Measurements from ENCODE around the gene KCNMA1.

The KCNMA1 gene

GRCh38 chr10:77507291-77507880 lies 130.2 kb downstream of the KCNMA1 start:
- no peak for DNase-seq (ENCODE audit: low spot score)

- no peak for DNase-seq (ENCODE audit: low spot score)
These were observed 130.9 kb downstream of the KCNMA1 start for GRCh38 chr10:77506517-77507200.

GRCh38 chr10:77505431-77506334 lies 131.9 kb downstream of the KCNMA1 start:
- no peak for DNase-seq (ENCODE audit: low spot score)

GRCh38 chr10:77504873-77505257 lies 132.7 kb downstream of the KCNMA1 start:
- DNase-seq (ENCODE audit: low spot score): no peak

GRCh38 chr10:77504196-77504872 lies 133.3 kb downstream of the KCNMA1 start:
- DNase-seq (ENCODE audit: low spot score): no peak

GRCh38 chr10:77501846-77502261 lies 135.8 kb downstream of the KCNMA1 start:
- DNase-seq (ENCODE audit: low spot score): no peak

GRCh38 chr10:77501152-77501845 lies 136.3 kb downstream of the KCNMA1 start:
- DNase-seq (ENCODE audit: low spot score): peak; percentile 73

GRCh38 chr10:77500754-77501151 lies 136.9 kb downstream of the KCNMA1 start:
- DNase-seq (ENCODE audit: low spot score): no peak

- DNase-seq (ENCODE audit: low spot score): no peak
These were observed 138.8 kb downstream of the KCNMA1 start for GRCh38 chr10:77498829-77499228.

GRCh38 chr10:77498210-77498609 lies 139.4 kb downstream of the KCNMA1 start:
- no peak for DNase-seq (ENCODE audit: low spot score)

GRCh38 chr10:77497748-77498147 lies 139.9 kb downstream of the KCNMA1 start:
- DNase-seq (ENCODE audit: low spot score): no peak

GRCh38 chr10:77496941-77497420 lies 140.6 kb downstream of the KCNMA1 start:
- DNase-seq (ENCODE audit: low spot score): no peak

- DNase-seq (ENCODE audit: low spot score): no peak
These were observed 142.7 kb downstream of the KCNMA1 start for GRCh38 chr10:77494756-77495541.

- DNase-seq (ENCODE audit: low spot score): no peak
These were observed 143.3 kb downstream of the KCNMA1 start for GRCh38 chr10:77494327-77494726.

- DNase-seq (ENCODE audit: low spot score): no peak
These were observed 143.8 kb downstream of the KCNMA1 start for GRCh38 chr10:77493851-77494261.

- no peak for DNase-seq (ENCODE audit: low spot score)
These were observed 144.3 kb downstream of the KCNMA1 start for GRCh38 chr10:77493239-77493806.

- DNase-seq (ENCODE audit: low spot score): no peak
These were observed 145.1 kb downstream of the KCNMA1 start for GRCh38 chr10:77492368-77492994.

- no peak for DNase-seq (ENCODE audit: low spot score)
These were observed 146.9 kb downstream of the KCNMA1 start for GRCh38 chr10:77490534-77491314.

GRCh38 chr10:77486517-77486916 lies 151.1 kb downstream of the KCNMA1 start:
- no peak for DNase-seq (ENCODE audit: low spot score)

All from left forelimb (tissue), 1 donor.